HG03442 (cell line): ENCODE measurements around the gene MAGEB3.
"Not testable (repeated sequence)": the region's sequence is repeated elsewhere in the genome, so short reads cannot be mapped to it uniquely, and the experiment has no call there.

ENCODE experiments used
- ATAC-seq: cut with Tn5 transposase; IDR thresholded peaks from one replicate; pipeline ENCODE4 v1.9.1; 2021; ENCODE audit warnings: mild to moderate bottlenecking, moderate library complexity; ENCODE audit not compliant: unreplicated experiment

Gene MAGEB3, protein sequence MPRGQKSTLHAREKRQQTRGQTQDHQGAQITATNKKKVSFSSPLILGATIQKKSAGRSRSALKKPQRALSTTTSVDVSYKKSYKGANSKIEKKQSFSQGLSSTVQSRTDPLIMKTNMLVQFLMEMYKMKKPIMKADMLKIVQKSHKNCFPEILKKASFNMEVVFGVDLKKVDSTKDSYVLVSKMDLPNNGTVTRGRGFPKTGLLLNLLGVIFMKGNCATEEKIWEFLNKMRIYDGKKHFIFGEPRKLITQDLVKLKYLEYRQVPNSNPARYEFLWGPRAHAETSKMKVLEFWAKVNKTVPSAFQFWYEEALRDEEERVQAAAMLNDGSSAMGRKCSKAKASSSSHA

GRCh38 chrX:30230395-30230794, at the start of gene MAGEB3:
Gene MAGEB3, plus strand, starts transcription at chrX:30230657. Its CDS starts 5,268 bp downstream, at chrX:30235925.
- no peak for ATAC-seq

- ATAC-seq = peak; percentile 53
Measured at GRCh38 chrX:30181353-30181752, 49.1 kb upstream of the MAGEB3 start.

- no peak for ATAC-seq
Measured at GRCh38 chrX:30183554-30183953, 46.9 kb upstream of the MAGEB3 start.

DNA sequence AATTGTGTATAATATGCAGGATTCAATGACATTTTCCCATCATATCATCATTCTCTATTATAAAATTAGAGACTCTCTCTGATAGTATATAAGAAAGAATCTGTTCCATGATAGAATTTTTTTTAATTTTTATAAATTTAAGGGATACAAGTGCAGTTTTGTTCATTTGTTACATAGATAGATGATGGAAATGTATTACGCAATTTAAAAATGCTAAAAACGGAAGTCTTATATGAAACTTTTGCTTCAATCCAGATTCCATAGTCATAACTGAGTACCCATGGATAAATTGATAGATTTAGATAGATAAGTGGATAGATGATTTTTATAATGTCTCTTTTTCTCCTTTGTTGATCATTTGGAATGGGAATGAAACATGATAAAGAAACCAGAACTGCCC, 40.0 kb upstream of the MAGEB3 start:
- ATAC-seq = no peak

- not testable (repeated sequence) for ATAC-seq
Measured at GRCh38 chrX:30193910-30194309, 36.5 kb upstream of the MAGEB3 start.

DNA sequence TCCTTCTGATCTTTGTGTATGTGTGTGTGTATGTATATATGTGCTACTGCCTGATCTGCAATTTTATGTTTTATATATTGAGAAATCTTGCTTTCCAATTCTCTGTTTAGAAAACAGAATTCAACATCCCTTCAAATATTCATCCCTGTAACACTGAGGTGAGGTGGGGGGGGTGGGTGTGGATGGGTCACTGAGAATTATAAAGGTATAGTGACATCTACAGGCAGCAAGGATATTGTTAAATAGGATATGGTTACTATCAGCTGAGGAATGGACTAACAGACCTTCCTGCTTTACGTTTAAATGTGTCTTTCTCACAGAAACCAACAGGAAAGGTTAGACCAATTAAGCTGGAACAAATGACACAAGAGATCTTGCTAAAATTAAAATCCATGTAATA, 34.1 kb upstream of the MAGEB3 start:
- ATAC-seq = no peak

GRCh38 chrX:30212172-30212571, 18.3 kb upstream of the MAGEB3 start:
- no peak for ATAC-seq

GRCh38 chrX:30215357-30215843, 15.1 kb upstream of the MAGEB3 start, which contains the start of gene MAGEB2:
Gene MAGEB2, plus strand, starts transcription at chrX:30215563. Its CDS starts 3,018 bp downstream, at chrX:30218581.
- ATAC-seq = no peak

GRCh38 chrX:30217465-30217864, 13.0 kb upstream of the MAGEB3 start:
- no peak for ATAC-seq

GRCh38 chrX:30219372-30219771, 11.1 kb upstream of the MAGEB3 start:
- ATAC-seq = no peak

GRCh38 chrX:30220661-30221060, 9.8 kb upstream of the MAGEB3 start:
- no peak for ATAC-seq

- no peak for ATAC-seq
Measured at GRCh38 chrX:30224536-30224935, 5.9 kb upstream of the MAGEB3 start.

DNA sequence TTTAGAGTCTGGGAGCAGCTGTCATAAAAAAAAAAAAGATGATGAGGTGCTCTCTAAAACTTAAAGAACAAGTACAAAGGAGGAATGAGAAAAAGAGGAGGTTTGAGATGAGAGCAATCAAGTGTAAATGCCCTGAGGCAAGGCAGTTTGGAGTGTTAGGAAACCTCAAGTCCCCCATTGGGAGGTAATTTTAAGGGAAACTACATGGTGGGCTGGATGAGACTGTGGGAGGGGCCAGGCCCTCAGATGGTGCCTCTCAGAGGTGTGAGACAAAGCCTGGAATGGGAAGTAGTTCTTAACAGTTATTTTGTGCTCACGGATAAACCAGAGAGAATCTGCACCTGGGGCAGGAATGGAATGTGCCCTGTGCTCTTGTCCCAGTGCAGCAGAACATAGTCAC, 1.9 kb upstream of the MAGEB3 start:
- ATAC-seq = no peak

DNA sequence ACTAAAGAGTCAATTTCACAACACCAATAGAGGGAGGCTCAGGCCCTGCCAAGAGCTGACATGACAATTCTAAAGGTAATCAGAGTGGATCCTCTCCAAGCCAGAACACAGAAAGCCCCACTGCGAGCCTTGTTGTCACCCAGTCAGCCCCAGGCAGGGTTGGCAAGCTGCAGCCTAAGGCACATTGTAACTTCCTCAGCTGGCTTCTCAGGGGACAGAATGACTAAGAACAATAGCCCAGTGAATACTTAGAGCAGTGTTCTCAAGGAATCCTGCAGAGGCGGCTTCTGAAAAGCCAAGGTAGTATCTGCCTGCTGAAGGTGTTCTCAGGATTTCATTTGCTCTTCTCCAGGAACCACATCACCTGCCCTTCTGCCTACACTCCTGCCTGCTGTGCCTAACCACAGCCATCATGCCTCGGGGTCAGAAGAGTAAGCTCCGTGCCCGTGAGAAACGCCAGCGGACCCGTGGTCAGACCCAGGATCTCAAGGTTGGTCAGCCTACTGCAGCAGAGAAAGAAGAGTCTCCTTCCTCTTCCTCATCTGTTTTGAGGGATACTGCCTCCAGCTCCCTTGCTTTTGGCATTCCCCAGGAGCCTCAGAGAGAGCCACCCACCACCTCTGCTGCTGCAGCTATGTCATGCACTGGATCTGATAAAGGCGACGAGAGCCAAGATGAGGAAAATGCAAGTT, 11.4 kb downstream of the MAGEB3 start, which contains the start of gene MAGEB4:
MAGEB4 (plus strand) TSS at position 277 of the 692 bp plus-strand sequence; CDS start at position 413, 136 bp downstream.
- ATAC-seq = peak; percentile 52

GRCh38 chrX:30246769-30247489, 16.5 kb downstream of the MAGEB3 start, which contains the start of gene MAGEB1:
Gene MAGEB1, plus strand, starts transcription at chrX:30247146. Its CDS starts 3,348 bp downstream, at chrX:30250494.
- no peak for ATAC-seq

- ATAC-seq = peak; percentile 80
Measured at GRCh38 chrX:30248854-30249253, 18.4 kb downstream of the MAGEB3 start.

DNA sequence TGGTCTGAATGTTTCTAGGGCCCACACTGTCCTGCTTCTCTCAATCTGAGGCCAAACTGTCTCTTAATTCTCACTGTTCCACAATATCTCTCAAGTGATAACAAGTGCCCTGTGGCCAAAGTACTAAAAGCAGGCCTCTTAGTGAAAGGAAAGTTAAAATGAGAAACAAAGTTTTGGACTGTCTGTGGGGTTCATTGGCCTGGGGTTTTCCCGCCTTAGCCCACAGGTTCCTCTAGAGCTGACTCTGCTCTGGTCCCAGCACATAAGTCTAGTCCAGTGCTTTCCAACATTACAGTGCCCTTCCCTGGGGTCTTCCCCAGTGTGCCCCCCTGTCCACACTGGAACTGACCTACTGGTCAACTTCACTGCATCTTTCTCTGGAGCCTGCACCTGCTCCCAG, 22.8 kb downstream of the MAGEB3 start:
- peak; percentile 74 for ATAC-seq

DNA sequence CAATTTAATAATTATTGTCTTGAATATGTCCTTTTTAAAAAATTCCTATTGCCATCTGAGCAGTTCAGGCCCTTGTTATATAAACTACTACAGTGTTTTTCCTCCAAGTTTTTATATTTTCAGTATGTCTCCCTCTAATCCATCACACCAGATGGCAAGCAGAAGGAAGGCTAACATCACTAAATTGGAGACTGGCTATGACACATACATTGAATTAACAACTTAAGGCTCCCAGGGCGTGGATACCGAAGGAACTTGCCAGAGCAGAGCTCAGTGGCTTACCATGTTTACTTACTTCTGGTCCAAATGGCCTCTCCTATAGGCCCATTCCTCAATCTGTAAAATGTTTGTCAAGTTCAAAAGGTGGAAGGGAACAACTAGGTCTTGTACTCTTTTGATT, 29.5 kb downstream of the MAGEB3 start:
- ATAC-seq = no peak

- no peak for ATAC-seq
Measured at GRCh38 chrX:30261012-30261411, 30.6 kb downstream of the MAGEB3 start.

- ATAC-seq = no peak
Measured at GRCh38 chrX:30262763-30263162, 32.3 kb downstream of the MAGEB3 start.

DNA sequence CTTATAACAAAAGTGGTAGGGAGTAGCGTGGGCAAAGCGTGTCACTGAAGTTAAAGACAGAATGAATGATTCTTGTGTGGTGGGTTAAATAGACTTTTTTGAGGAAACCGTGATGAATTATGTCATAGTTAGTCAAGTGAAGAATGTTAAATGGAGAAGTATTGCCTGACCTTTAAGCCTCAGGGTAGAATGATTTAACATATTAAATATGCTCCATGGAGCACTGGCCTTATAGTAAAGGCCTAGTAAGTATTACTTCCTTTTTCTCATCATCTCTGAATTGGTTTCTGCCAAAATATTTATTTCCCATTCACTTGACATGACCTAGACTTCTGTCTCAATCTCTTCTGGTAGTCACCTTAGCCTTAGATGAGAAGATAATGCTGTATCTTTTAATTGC, 40.2 kb downstream of the MAGEB3 start:
- ATAC-seq = no peak
